Raji (cell line): ENCODE data around the gene DIS3.

ENCODE experiments used
- POLR2A ChIP-seq: IDR thresholded peaks from 2 replicates; pipeline ENCODE4 v1.6.1; 2011; ENCODE audit warnings: low read depth, low read length, control low read depth; ENCODE audit not compliant: insufficient read depth

The DIS3 gene

GRCh38 chr13:72754111-72754510, 27.6 kb downstream of the DIS3 start:
- no peak for TF ChIP-seq POLR2A

- TF ChIP-seq POLR2A: no peak
Measured at GRCh38 chr13:72751220-72751619, 30.5 kb downstream of the DIS3 start.

- no peak for TF ChIP-seq POLR2A
Measured at GRCh38 chr13:72745260-72745659, 36.4 kb downstream of the DIS3 start.

GRCh38 chr13:72740015-72740414, 41.7 kb downstream of the DIS3 start:
- TF ChIP-seq POLR2A: no peak

- no peak for TF ChIP-seq POLR2A
Measured at GRCh38 chr13:72737033-72737432, 44.7 kb downstream of the DIS3 start.

GRCh38 chr13:72728290-72728605, 53.5 kb downstream of the DIS3 start:
- TF ChIP-seq POLR2A: no peak

GRCh38 chr13:72727417-72728289, 54.0 kb downstream of the DIS3 start, which contains the start of the genes BORA and MZT1:
Gene BORA (plus strand): TSS chr13:72727923. CDS start chr13:72728941, 1,018 bp downstream.
Gene MZT1 (minus strand): TSS chr13:72727629. CDS start chr13:72727602, 27 bp downstream.
- peak; percentile 81 for TF ChIP-seq POLR2A

- TF ChIP-seq POLR2A: no peak
Measured at GRCh38 chr13:72726726-72727416, 54.8 kb downstream of the DIS3 start.

- TF ChIP-seq POLR2A: no peak
Measured at GRCh38 chr13:72716776-72717175, 64.9 kb downstream of the DIS3 start.
